ENCODE results near the gene PMF1. TPM values are rescaled to one million over a fixed set of nuclear protein-coding genes. Genes with fewer than 3 reads are reported as not detected.
"Not testable (repeated sequence)": the region's sequence is repeated elsewhere in the genome, so short reads cannot be mapped to it uniquely, and the experiment has no call there.

PMF1 gene
- total RNA-seq, 2 donors from 2014 or later: 122 to 127 TPM

DNA sequence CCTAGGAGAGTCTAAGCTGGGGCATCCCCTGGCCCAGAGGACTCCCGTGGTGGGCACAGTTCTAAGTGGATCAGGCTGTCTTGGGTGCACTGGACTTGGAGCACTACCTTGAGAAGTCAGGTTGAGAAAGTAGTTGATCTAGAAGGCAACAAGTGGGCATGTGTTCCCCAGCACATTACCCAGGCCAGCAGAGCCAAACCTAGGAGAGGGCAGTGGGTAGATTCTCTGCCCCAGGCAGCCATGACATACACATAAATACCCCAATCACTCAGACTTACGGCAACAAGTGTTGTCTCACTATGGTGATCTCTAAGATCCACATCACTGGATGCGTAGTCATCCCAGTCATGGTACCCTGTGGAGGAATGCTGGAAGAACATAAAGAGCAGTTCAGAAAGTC lies 1.6 kb upstream of the PMF1 start:
- no peaks in the 10 kb centered on the region for H3K27me3 Mint-ChIP-seq (ENCODE audit: low read depth)
- no peaks in the 10 kb centered on the region for H3K9me3 Mint-ChIP-seq
- H3K27ac Mint-ChIP-seq: peak overlapping the region; percentile 9
- DNase-seq (no peak), ATAC-seq (replicated peaks in 1 of 2) (no peak)
- peaks cover 48% of the 10 kb centered on the region for H3K4me1 Mint-ChIP-seq (ENCODE audit: low read depth)
- no peak overlapping the region for H3K4me3 Mint-ChIP-seq
- peaks cover 17 to 42% of the 10 kb centered on the region in 2 donors for H3K36me3 Mint-ChIP-seq (ENCODE audit: insufficient read depth in 2 of 2)

DNA sequence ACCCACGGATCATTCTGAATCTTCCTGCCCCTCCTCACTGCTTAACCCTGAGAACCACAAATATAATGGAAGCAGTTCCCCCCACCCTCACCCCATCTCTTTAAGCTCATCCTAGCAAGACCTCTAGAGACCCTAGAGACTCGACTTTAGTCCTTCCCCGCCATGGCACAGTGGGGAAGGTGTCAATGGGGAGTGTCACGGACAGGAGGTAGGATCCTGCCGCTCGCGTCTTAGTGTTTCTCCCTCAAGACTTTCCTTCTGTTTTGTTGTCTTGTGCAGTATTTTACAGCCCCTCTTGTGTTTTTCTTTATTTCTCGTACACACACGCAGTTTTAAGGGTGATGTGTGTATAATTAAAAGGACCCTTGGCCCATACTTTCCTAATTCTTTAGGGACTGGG lies 677 bp upstream of the PMF1 start:
- peak overlapping the region; percentile 84 to 97 for H3K4me3 Mint-ChIP-seq
- no peak for DNase-seq
- H3K9me3 Mint-ChIP-seq: no peaks in the 10 kb centered on the region
- H3K27me3 Mint-ChIP-seq (ENCODE audit: low read depth): no peaks in the 10 kb centered on the region
- peaks cover 52% of the 10 kb centered on the region for H3K4me1 Mint-ChIP-seq (ENCODE audit: low read depth)
- peak overlapping the region; percentile 96 for H3K27ac Mint-ChIP-seq
- no peak for ATAC-seq (replicated peaks in 1 of 2)
- H3K36me3 Mint-ChIP-seq (ENCODE audit: insufficient read depth in 2 of 2): peaks cover 17 to 42% of the 10 kb centered on the region in 2 donors

DNA sequence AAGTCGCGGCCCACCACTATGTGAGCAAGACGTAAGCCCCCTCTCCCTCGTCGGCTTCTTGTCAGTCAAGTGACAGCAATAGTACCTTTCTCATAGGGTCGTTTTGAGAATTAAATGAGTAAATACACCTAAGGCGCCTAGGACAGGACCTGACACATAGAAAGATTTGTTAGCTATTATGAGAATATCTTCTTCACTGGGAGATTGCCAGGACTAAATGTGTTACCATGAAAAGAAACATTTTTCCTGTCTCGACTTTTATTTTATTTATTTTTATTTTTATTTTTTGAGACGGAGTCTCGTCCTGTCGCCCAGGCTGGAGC lies 798 bp downstream of the PMF1 start:
- no peaks in the 10 kb centered on the region for H3K27me3 Mint-ChIP-seq (ENCODE audit: low read depth)
- DNase-seq (no peak), ATAC-seq (replicated peaks in 1 of 2) (peak in 1 of 2 donors; percentile 2)
- H3K4me1 Mint-ChIP-seq (ENCODE audit: low read depth): peaks cover 55% of the 10 kb centered on the region
- no peaks in the 10 kb centered on the region for H3K9me3 Mint-ChIP-seq
- H3K4me3 Mint-ChIP-seq: peak overlapping the region; percentile 84 to 97
- H3K36me3 Mint-ChIP-seq (ENCODE audit: insufficient read depth in 2 of 2): peaks cover 13 to 41% of the 10 kb centered on the region in 2 donors
- peak overlapping the region; percentile 96 for H3K27ac Mint-ChIP-seq

DNA sequence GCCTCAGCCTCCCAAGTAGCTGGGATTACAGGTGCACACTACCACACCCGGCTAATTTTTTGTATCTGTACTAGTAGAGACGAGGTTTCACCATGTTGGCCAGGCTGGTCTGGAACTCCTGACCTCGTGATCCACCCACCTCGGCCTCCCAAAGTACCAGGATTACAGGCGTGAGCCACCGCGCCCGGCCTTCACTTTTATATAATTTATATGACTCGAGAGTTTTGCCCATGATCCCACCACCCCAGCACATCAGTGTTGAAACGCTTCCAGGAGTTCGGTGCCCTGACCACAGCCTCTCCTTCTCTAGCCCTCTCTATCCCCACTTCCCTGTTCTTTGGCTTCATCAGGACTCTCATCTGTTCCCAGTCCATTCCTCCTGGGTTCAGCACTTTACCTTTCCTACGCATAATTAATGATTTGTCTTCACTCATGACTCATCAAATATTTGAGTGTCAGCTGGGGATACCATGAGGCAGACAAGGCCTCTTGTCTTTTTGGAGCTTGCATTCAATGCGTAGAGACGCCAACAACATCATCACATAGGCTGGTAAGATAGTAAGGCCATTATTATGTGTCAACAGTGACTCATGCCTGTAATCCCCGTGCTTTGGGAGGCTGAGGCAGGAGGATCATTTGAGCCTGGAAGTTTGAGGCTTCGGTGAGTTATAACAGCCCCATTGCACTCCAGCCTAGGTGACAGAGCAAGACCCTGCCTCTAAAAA lies 1.4 kb downstream of the PMF1 start:
- H3K4me1 Mint-ChIP-seq (ENCODE audit: low read depth): peaks cover 52% of the 10 kb centered on the region
- H3K36me3 Mint-ChIP-seq (ENCODE audit: insufficient read depth in 2 of 2): peaks cover 12 to 39% of the 10 kb centered on the region in 2 donors
- ATAC-seq (replicated peaks in 1 of 2) (peak in 1 of 2 donors; percentile 46), DNase-seq (peak; percentile 46 to 71)
- H3K9me3 Mint-ChIP-seq: peaks cover 0 to under 1% of the 10 kb centered on the region in 2 donors
- H3K4me3 Mint-ChIP-seq: peak overlapping the region; percentile 84 to 87
- no peaks in the 10 kb centered on the region for H3K27me3 Mint-ChIP-seq (ENCODE audit: low read depth)
- H3K27ac Mint-ChIP-seq: peak overlapping the region; percentile 92

DNA sequence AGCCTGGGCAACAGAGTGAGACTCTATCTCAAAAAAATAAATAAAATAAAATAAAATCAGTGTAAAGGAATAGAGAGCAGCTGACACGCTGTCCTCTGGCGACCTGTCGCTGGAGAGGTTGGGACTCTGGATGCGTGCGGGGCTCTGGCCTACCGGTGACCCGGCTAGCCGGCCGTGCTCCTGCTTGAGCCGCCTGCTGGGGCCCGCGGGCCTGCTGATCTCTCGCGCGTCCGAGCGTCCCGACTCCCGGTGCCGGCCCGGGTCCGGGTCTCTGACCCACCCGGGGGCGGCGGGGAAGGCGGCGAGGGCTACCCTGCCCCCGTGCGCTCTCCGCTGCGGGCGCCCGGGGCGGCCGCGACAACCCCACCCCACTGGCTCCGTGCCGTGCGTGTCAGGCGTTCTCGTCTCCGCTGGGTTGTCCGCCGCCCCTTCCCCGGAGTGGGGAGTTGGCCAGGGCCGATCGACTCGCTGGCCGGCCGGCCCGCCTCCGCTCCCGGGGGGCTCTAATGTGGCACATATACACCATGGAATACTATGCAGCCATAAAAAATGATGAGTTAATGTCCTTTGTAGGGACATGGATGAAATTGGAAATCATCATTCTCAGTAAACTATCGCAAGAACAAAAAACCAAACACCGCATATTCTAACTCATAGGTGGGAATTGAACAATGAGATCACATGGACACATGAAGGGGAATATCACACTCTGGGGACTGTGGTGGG lies 3.7 kb downstream of the PMF1 start:
- DNase-seq; ATAC-seq (replicated peaks in 1 of 2); H3K27me3 Mint-ChIP-seq (ENCODE audit: low read depth); H3K9me3 Mint-ChIP-seq; H3K27ac Mint-ChIP-seq: not testable (repeated sequence)
- Mint-ChIP-seq H3K4me1 (ENCODE audit: low read depth) (peaks cover 72% of the 10 kb centered on the region), H3K4me3 (peak overlapping the region in 1 of 2 donors; percentile 47), H3K36me3 (ENCODE audit: insufficient read depth in 2 of 2) (peaks cover 24 to 54% of the 10 kb centered on the region in 2 donors)

DNA sequence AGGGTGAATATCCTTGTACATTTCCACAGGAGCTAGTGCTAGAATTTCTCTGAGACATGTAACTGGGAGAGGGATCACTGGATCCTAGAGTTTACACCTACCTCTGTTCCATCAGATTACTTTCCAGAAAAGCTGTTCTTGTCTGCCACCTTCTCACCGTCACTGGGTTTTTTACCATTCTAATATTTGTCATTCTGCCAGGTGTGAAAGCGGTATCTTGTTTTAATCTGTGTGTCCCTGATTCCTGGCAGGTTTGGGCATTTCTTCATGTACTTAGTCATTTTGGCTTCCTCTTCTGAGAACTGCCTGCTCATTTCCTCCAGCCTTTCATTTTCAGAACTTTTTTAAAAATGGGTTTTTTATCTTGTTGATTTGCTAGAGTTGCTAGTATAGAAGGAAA lies 5.1 kb downstream of the PMF1 start:
- DNase-seq (peak; percentile 64 to 65), ATAC-seq (replicated peaks in 1 of 2) (peak; percentile 47 to 53)
- Mint-ChIP-seq H3K27me3 (ENCODE audit: low read depth) (no peaks in the 10 kb centered on the region), H3K4me1 (ENCODE audit: low read depth) (peaks cover 74% of the 10 kb centered on the region), H3K9me3 (peaks cover 0 to 3% of the 10 kb centered on the region in 2 donors), H3K36me3 (ENCODE audit: insufficient read depth in 2 of 2) (peaks cover 27 to 53% of the 10 kb centered on the region in 2 donors), H3K4me3 (peak overlapping the region; percentile 78 to 94), H3K27ac (peak overlapping the region; percentile 100)

DNA sequence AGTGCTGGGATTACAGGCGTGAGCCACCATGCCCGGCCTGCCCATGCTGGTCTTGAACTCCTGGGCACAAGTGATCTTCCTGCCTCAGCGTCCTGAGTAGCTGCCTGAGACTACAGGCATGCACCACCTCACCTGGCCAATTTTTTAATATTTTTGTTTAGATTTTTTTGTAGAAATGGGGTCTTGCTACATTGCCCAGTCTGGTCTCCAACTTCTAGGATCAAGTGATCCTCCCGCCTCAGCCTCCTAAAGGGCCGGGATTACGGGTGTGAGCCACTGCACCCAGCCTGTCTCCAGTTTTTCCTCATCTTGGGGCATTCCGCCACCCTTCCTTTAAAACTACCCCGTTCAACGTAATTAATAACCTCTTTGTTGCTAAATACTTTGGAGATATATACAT lies 7.4 kb downstream of the PMF1 start:
- H3K4me3 Mint-ChIP-seq: peak overlapping the region; percentile 17 to 45
- H3K36me3 Mint-ChIP-seq (ENCODE audit: insufficient read depth in 2 of 2): peaks cover 24 to 52% of the 10 kb centered on the region in 2 donors
- H3K27ac Mint-ChIP-seq: peak overlapping the region; percentile 99
- DNase-seq: no peak
- no peak for ATAC-seq (replicated peaks in 1 of 2)
- no peaks in the 10 kb centered on the region for H3K27me3 Mint-ChIP-seq (ENCODE audit: low read depth)
- peaks cover 0 to 3% of the 10 kb centered on the region in 2 donors for H3K9me3 Mint-ChIP-seq
- H3K4me1 Mint-ChIP-seq (ENCODE audit: low read depth): peaks cover 83% of the 10 kb centered on the region

GRCh38 chr1:156221986-156222692 lies 9.3 kb downstream of the PMF1 start:
- Mint-ChIP-seq H3K4me1 (ENCODE audit: low read depth) (peaks cover 94% of the 10 kb centered on the region), H3K36me3 (ENCODE audit: insufficient read depth in 2 of 2) (peaks cover 29 to 57% of the 10 kb centered on the region in 2 donors), H3K27me3 (ENCODE audit: low read depth) (no peaks in the 10 kb centered on the region), H3K9me3 (peaks cover 0 to 3% of the 10 kb centered on the region in 2 donors), H3K4me3 (peak overlapping the region; percentile 71 to 82), H3K27ac (peak overlapping the region; percentile 96)
- no peak for ATAC-seq (replicated peaks in 1 of 2)
- DNase-seq: no peak

- H3K27ac Mint-ChIP-seq: peak overlapping the region; percentile 5
- no peak for ATAC-seq (replicated peaks in 1 of 2)
- DNase-seq: no peak
- no peaks in the 10 kb centered on the region for H3K27me3 Mint-ChIP-seq (ENCODE audit: low read depth)
- H3K4me3 Mint-ChIP-seq: peak overlapping the region; percentile 3 to 70
- H3K9me3 Mint-ChIP-seq: no peaks in the 10 kb centered on the region
- peaks cover 24 to 44% of the 10 kb centered on the region in 2 donors for H3K36me3 Mint-ChIP-seq (ENCODE audit: insufficient read depth in 2 of 2)
- peaks cover 67% of the 10 kb centered on the region for H3K4me1 Mint-ChIP-seq (ENCODE audit: low read depth)
These were observed 12.8 kb downstream of the PMF1 start for GRCh38 chr1:156225677-156226014.

DNA sequence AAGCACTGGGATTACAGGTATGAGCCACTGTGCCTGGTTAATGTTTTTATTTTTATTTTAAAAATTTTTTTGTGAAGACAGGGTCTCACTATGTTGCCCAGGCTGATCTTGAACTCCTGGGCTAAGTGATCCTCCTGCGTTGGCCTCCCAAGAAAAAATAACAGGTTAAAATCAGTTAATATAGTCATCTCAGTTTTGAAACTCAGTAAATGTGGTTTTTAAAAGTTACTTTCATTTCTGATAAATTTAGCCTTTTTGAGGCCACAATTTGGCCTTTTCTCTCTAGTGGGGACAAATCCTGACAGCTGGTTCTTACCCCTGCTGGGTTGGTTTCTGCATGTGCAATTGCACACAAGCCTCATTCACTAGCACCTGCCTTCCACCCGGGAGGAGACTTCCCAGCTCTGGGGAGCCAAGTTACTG lies 13.3 kb downstream of the PMF1 start:
- DNase-seq (peak in 1 of 2 donors; percentile 35), ATAC-seq (replicated peaks in 1 of 2) (no peak)
- Mint-ChIP-seq H3K27ac (peak overlapping the region; percentile 87), H3K9me3 (no peaks in the 10 kb centered on the region), H3K36me3 (ENCODE audit: insufficient read depth in 2 of 2) (peaks cover 21 to 41% of the 10 kb centered on the region in 2 donors), H3K4me3 (peak overlapping the region; percentile 2 to 56), H3K4me1 (ENCODE audit: low read depth) (peaks cover 63% of the 10 kb centered on the region), H3K27me3 (ENCODE audit: low read depth) (no peaks in the 10 kb centered on the region)

DNA sequence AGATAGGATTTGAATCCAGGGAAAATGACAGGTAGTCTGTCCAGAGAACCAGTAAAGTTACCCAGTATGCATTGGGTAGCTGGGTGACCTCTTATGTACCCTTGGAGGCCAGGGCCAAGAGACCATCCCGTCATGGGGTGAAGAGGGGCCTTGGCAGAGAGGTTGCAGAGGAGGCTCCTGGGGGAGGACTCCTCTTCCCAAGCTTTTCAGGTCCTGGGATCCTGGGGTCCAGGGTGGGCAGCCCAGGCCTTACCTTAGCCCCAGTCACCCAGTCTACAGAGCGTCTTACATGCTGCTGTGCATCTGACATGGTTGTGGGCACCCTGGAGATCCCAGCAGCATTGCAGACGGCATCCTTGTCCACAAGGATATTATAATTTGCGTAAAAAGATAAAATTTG lies 14.0 kb downstream of the PMF1 start:
- Mint-ChIP-seq H3K4me1 (ENCODE audit: low read depth) (peaks cover 56% of the 10 kb centered on the region), H3K27ac (peak overlapping the region; percentile 87), H3K27me3 (ENCODE audit: low read depth) (no peaks in the 10 kb centered on the region), H3K4me3 (no peak overlapping the region), H3K9me3 (no peaks in the 10 kb centered on the region), H3K36me3 (ENCODE audit: insufficient read depth in 2 of 2) (peaks cover 16 to 34% of the 10 kb centered on the region in 2 donors)
- ATAC-seq (replicated peaks in 1 of 2): no peak
- DNase-seq: no peak

GRCh38 chr1:156228501-156228900 lies 15.7 kb downstream of the PMF1 start:
- ATAC-seq (replicated peaks in 1 of 2): peak in 1 of 2 donors; percentile 21
- Mint-ChIP-seq H3K27me3 (ENCODE audit: low read depth) (no peaks in the 10 kb centered on the region), H3K36me3 (ENCODE audit: insufficient read depth in 2 of 2) (peaks cover 11 to 25% of the 10 kb centered on the region in 2 donors), H3K4me1 (ENCODE audit: low read depth) (peaks cover 39% of the 10 kb centered on the region), H3K4me3 (peak overlapping the region in 1 of 2 donors; percentile 36), H3K9me3 (no peaks in the 10 kb centered on the region), H3K27ac (peak overlapping the region; percentile 61)
- DNase-seq: no peak
